ENCODE measurements around the gene PFDN4. TPM values are rescaled to one million over a fixed set of nuclear protein-coding genes. Genes with fewer than 3 reads are reported as not detected.
"Not testable (repeated sequence)": the region's sequence is repeated elsewhere in the genome, so short reads cannot be mapped to it uniquely, and the experiment has no call there.

PFDN4 gene
- polyA plus RNA-seq, 4 donors: 52.8 to 59.4 (median 56.0) TPM

DNA sequence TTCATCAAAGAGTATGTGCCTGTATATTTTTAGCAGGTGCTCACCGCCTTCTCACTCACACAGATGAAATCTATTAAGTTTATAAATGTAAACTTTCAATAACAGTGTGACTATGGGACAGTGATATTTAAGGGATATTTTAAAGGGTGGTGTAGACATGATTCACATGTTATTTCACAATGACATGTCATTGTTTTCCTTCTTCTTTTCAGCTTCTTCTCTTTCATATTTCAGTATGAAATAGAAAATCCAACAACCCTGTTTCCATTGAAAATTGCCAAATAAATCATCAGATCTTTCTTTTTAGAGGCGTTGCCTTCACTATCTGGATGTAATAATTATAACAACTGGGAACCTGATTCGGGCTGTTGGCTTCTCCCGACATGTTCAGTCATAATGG lies 54.8 kb downstream of the PFDN4 start:
- DNase-seq (ENCODE audit: low read depth in 4 of 4, low spot score in 3 of 4): no peak

DNA sequence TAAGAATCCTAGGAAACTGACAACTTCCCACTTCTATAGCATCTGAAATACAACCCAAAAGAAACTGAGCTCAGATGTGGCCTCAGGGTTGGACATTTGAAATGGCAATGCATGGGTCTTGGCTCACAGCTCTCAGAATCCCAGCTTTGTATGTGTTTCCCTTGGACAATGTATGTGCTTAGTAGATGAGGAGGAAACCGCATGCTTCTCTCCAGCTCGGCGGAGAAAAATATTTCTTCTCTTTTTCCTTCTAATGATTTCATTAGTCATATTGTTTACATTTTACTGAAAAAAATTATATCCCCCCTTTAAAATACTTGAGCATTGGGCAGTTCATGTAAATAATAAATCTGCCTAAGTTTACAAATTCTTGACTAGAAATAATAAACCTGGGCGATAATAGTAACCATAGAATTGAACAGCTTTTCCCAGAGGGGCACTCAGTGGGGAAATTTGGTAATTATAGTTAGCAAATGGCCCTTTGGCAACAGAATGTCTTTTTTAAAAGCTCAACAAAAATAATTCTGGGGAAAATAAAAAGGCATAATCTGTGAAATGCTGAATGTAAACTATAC lies 55.3 kb downstream of the PFDN4 start:
- no peak for DNase-seq (ENCODE audit: low read depth in 4 of 4, low spot score in 3 of 4)

DNA sequence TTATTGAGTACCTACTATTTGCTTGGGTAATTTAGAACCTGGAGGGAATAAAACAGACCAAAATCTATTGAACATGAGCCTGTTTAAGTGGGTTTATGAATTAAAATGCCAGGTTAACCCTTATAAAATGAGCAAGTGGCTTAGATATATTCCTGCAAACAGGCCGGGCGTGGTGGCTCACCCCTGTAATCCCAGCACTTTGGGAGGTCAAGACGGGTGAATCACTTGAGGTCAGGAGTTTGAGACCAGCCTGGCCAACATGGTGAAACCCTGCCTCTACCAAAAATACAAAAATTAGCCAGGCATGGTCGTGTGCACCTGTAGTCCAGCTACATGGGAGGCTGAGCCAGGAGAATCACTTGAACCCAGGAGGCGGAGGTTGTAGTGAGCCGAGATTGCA lies 57.9 kb downstream of the PFDN4 start:
- not testable (repeated sequence) for DNase-seq (ENCODE audit: low read depth in 4 of 4, low spot score in 3 of 4)

DNA sequence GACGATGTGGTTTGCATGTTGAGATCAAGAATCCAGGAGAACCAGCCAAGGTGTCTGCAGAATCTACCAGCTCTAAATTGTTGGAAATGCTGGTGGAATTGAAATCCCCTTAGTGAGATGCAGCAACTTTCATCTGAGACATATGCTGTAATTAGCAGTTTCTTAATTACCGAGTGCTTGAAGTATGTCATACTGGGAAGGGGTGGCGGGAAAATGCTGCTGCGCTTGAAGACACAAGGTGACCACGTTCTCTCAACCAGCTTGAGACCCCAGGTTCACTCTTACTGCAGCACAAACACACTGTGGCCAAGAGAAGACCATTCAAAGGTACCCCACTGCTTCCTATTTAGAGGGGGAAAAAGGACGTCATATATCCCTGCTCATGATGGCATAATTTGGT lies 59.0 kb downstream of the PFDN4 start:
- DNase-seq (ENCODE audit: low read depth in 4 of 4, low spot score in 3 of 4): no peak

DNA sequence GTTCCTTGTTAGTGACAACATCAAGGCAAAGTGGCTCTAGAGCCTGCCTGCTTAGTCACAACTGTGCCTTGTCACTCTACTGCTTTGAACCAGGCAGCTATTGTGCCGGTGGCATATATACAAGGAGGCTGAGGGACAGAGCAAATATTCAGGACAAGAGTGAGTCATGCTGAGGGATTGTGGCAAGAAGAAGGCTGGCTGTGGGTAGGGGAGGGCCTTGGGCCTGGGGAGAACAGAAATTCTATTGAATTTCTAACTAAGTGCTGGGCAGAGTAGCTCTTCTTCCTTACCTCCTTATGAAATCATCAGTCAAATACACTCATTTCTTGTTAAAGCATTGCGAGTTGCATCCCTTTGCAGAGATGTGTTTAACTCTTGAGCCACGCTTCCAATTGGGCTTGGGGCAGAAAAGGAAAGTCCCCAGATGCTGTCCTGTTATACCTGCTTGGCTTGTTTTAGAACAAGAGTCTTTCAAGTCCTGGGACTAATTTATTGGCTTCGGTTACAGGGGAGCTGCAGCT lies 59.7 kb downstream of the PFDN4 start:
- DNase-seq (ENCODE audit: low read depth in 4 of 4, low spot score in 3 of 4): no peak

DNA sequence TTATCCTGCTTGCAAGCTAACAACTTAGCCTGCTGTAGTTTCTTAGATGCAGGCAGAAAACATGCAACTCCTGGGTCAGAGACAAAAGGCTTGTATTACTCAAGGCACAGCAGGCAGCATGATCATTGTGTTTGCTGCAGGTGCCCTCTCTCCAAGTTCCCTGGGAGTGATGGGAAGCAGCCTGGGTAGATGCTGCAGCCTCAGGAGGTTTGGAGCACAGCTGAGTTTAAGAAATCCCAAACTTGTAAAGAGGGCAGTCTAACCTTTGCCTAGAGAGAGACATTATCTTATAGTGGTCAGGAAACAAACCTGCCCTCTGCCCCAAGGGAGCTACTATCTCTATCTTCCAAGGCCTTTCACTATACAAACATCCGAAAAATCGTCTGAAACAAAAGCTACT lies 61.1 kb downstream of the PFDN4 start:
- no peak for DNase-seq (ENCODE audit: low read depth in 4 of 4, low spot score in 3 of 4)

Other genes with a start within 250 kb of the PFDN4 start
- gene BCAS1, start 137.5 kb upstream of the PFDN4 start, polyA plus RNA-seq (ENCODE audit: insufficient read length in 4 of 4): 1 to 10 TPM; 2.4 to 5.5 (median 3.7) TPM
- 1 to 10 TPM; 1.2 to 4.2 (median 2.8) TPM for gene CYP24A1, start 34.1 kb upstream of the PFDN4 start, polyA plus RNA-seq (ENCODE audit: insufficient read length in 4 of 4)